MCF 10A (cell line): Measurements from ENCODE around the gene SAMHD1. TPM values are rescaled to one million over a fixed set of nuclear protein-coding genes. Genes with fewer than 3 reads are reported as not detected.
"Not testable (repeated sequence)": the region's sequence is repeated elsewhere in the genome, so short reads cannot be mapped to it uniquely, and the experiment has no call there.

Experiments used
- BruUV-seq: library from RNA; stranded (reverse); fragments of 400-500 nt; replicated peaks from 2 replicates; lab custom pipeline; 2021; lab: Mats Ljungman, UMichigan
- CTCF ChIA-PET: fragments of 300-600 bp; sonication (Branson Sonifier 250); formaldehyde crosslinking; extraction: SDS; loops from one replicate; lab custom pipeline; 2021; ENCODE audit warnings: antibody characterized with exemption, inconsistent platforms; lab: Yijun Ruan, JAX
- POLR2A ChIA-PET: fragments of 300-600, 350-650 bp; sonication (Branson Sonifier 250); formaldehyde crosslinking; extraction: SDS; loops from one replicate; lab custom pipeline; 2020; ENCODE audit warnings: antibody characterized with exemption, inconsistent platforms; lab: Yijun Ruan, JAX
- DNase-seq: peaks from one replicate; pipeline ENCODE4 v3.0.0-alpha.2; 2018; ENCODE audit not compliant: unreplicated experiment
- H3K27ac Mint-ChIP-seq: one replicate; pipeline ENCODE4 v1.8.0; 2022; ENCODE audit warnings: mild to moderate bottlenecking, low read depth, mixed read lengths; ENCODE audit not compliant: unreplicated experiment
- H3K27me3 Mint-ChIP-seq: one replicate; pipeline ENCODE4 v1.8.0; 2022; ENCODE audit warnings: mixed read lengths; ENCODE audit not compliant: insufficient read depth, unreplicated experiment
- H3K36me3 Mint-ChIP-seq: one replicate; pipeline ENCODE4 v1.8.0; 2022; ENCODE audit warnings: mild to moderate bottlenecking, moderate library complexity, mixed read lengths; ENCODE audit not compliant: insufficient read depth, unreplicated experiment
- H3K4me1 Mint-ChIP-seq: one replicate; pipeline ENCODE4 v1.8.0; 2022; ENCODE audit warnings: mixed read lengths; ENCODE audit not compliant: insufficient read depth, unreplicated experiment
- H3K4me3 Mint-ChIP-seq: one replicate; pipeline ENCODE4 v1.8.0; 2022; ENCODE audit warnings: mild to moderate bottlenecking, moderate library complexity, mixed read lengths; ENCODE audit not compliant: unreplicated experiment
- H3K9me3 Mint-ChIP-seq: one replicate; pipeline ENCODE4 v1.8.0; 2022; ENCODE audit warnings: mixed read lengths; ENCODE audit not compliant: unreplicated experiment
- intact Hi-C: fragments of 100-400 bp; cut with micrococcal nuclease; formaldehyde crosslinking; loops from 2 replicates; pipeline ENCODE4 v1.14.1; 2022
- total RNA-seq: library from RNA; stranded (reverse); gene quantifications from 2 replicates; pipeline ENCODE4 v1.2.3, GENCODE V29; 2022
- TF ChIP-seq, protein P1 (sequence below): fragments of 200-600 bp; IDR thresholded peaks from one replicate; pipeline ENCODE4 v1.8.0; 2022; ENCODE audit warnings: antibody characterized with exemption, mild to moderate bottlenecking; ENCODE audit not compliant: unreplicated experiment

Gene SAMHD1
- total RNA-seq, 1 experiment from 2014 or later: 2.6 TPM

DNA sequence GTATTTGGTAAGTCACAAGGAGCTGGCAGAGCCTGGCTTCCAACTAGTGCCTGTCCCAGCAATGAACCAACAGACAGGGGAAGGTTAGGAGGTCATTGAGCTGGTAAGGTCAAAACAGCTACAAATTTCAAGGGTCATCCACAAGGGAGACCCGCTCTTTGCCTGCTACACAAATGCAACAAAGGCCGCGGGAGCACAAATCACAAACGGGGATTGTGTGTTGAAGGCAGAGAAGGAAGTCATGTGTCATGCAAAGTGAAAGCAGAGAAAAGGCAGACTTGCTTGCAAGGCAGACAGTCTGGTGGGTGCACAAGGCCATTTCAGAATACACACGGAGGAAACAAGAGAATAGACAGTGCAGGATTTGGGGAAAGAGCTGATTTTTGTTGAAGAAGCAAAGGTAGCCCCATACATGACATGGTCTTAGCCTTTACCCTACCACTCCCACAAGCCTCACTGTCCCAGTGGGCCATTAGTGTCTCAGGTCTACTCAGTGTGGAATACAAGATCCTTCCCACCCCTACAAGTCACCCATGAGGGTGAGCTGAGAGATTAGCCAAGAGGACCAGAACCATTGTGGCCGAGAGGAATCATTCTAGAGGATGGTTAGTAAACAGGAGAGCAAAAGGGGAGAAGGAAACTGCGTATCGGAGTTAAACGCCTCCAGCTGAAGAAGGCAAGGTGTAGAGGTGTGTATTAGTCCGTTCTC lies 18.1 kb upstream of the SAMHD1 start:
- Mint-ChIP-seq H3K4me1 (no peaks in the 10 kb centered on the region), H3K27me3 (no peaks in the 10 kb centered on the region), H3K36me3 (no peaks in the 10 kb centered on the region), H3K4me3 (no peak overlapping the region), H3K9me3 (no peaks in the 10 kb centered on the region), H3K27ac (no peak overlapping the region)
- TF ChIP-seq, protein P1, sequence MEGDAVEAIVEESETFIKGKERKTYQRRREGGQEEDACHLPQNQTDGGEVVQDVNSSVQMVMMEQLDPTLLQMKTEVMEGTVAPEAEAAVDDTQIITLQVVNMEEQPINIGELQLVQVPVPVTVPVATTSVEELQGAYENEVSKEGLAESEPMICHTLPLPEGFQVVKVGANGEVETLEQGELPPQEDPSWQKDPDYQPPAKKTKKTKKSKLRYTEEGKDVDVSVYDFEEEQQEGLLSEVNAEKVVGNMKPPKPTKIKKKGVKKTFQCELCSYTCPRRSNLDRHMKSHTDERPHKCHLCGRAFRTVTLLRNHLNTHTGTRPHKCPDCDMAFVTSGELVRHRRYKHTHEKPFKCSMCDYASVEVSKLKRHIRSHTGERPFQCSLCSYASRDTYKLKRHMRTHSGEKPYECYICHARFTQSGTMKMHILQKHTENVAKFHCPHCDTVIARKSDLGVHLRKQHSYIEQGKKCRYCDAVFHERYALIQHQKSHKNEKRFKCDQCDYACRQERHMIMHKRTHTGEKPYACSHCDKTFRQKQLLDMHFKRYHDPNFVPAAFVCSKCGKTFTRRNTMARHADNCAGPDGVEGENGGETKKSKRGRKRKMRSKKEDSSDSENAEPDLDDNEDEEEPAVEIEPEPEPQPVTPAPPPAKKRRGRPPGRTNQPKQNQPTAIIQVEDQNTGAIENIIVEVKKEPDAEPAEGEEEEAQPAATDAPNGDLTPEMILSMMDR: no peak
- ChIA-PET CTCF (interaction anchor here (0.5 to 0.9 kb wide), 3 partner anchors 220 to 1468 kb away, joined by 3 read pairs; no protein-coding TSS in a partner anchor), POLR2A (no interaction called here)
- intact Hi-C loops: no loop called here
- no peak for DNase-seq
- BruUV-seq: no TSS peak

DNA sequence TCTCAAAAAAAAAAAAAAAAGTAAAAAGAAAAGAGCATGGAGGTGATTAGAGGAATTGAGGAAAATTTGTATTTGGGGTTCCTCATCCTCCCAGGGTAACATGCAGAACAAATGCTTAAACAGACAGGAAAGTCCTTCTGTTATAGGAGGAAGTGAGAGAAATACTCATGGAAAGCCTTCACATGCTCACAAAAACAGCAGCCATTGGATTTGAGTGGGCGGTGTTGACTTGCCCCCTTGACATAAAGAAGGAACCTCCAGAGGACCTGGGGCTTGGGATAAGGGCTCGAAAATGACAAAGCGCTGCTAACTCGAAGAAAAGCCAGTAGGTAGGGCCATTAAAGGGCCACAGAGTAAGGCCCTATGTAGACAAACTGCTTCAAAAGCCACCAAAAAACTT lies 17.5 kb upstream of the SAMHD1 start:
- CTCF ChIA-PET: interaction anchor here (0.6 to 0.9 kb wide), 2 partner anchors 221 to 880 kb away, joined by 3 read pairs; no protein-coding TSS in a partner anchor
- POLR2A ChIA-PET: interaction anchor here (0.7 kb wide), 1 partner anchor 15 kb away, joined by 3 read pairs; no protein-coding TSS in a partner anchor
- Mint-ChIP-seq H3K4me3 (no peak overlapping the region), H3K27ac (no peak overlapping the region), H3K36me3 (no peaks in the 10 kb centered on the region), H3K4me1 (no peaks in the 10 kb centered on the region), H3K27me3 (no peaks in the 10 kb centered on the region), H3K9me3 (no peaks in the 10 kb centered on the region)
- intact Hi-C loops: no loop called here
- TF ChIP-seq, protein P1: no peak
- no peak for DNase-seq
- BruUV-seq: no TSS peak

DNA sequence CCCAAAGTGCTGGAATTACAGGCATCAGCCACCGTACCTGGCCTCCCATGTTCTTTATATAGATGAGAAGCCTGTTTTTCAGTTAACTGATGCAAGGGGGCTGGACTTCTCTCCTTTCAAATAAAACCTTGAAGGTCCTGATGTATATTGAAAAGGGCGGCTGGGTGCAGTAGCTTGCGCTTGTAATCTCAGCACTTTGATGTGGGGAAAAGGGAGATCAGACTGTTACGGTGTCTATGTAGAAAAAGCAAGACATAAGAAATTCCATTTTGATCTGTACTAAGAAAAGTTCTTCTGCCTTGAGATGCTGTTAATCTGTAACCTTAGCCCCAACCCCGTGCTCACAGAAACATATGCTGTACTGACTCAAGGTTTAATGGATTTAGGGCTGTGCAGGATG lies 16.1 kb upstream of the SAMHD1 start:
- no TSS peak for BruUV-seq
- Mint-ChIP-seq H3K9me3 (no peaks in the 10 kb centered on the region), H3K4me3 (no peak overlapping the region), H3K36me3 (no peaks in the 10 kb centered on the region), H3K4me1 (no peaks in the 10 kb centered on the region), H3K27me3 (no peaks in the 10 kb centered on the region), H3K27ac (no peak overlapping the region)
- CTCF ChIA-PET: interaction anchor here (0.5 to 0.7 kb wide), 2 partner anchors 10 to 117 kb away, joined by 3 to 4 read pairs; no protein-coding TSS in a partner anchor
- no peak for DNase-seq
- intact Hi-C loops: no loop called here
- POLR2A ChIA-PET: no interaction called here
- TF ChIP-seq, protein P1: no peak

DNA sequence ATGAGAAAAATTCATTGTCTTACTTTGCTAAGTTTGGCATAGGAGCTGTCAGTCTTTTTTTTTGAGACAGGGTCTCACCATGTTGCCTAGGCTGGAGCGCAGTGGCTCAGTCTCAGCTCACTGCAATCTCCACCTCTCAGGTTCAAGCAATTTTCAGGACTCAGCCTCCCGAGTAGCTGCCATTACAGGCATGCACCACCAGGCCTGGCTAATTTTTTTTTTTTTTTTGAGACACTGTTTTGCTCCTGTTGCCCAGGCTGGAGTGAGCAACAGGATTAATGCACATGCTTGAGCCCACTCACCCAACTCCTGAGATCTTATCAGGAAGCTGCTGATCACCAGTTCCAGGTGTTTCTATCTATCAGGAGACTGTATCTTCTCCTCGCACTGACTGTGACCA lies 15.5 kb upstream of the SAMHD1 start:
- H3K4me1 Mint-ChIP-seq, H3K4me3 Mint-ChIP-seq, H3K27ac Mint-ChIP-seq, POLR2A ChIA-PET, H3K36me3 Mint-ChIP-seq, H3K27me3 Mint-ChIP-seq, BruUV-seq, DNase-seq, intact Hi-C loops, H3K9me3 Mint-ChIP-seq: not testable (repeated sequence)
- CTCF ChIA-PET: interaction anchor here (0.5 to 0.7 kb wide), 3 partner anchors 10 to 158 kb away, joined by 3 to 4 read pairs (median 3); no protein-coding TSS in a partner anchor

DNA sequence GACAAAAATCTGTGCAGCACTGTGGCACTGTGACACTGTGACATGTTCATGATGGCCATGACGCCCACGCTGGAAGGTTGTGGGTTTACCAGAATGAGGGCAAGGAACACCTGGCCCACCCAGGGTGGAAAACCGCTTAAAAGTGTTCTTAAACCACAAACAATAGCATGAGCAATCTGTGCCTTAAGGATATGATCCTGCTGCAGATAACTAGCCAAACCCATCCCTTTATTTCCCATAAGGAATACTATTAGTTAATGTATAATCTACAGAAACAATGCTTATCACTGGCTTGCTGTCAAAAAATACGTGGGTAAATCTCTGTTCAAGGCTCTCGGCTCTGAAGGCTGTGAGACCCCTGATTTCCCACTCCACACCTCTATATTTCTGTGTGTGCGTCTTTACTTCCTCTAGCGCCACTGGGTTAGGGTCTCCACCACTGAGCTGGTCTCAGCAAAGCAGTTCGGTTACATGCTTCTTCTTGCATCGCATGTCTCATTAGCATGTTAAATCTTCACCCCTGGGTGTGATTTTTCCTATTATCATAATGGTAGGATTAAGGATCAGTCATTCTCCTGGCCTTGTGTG lies 10.9 kb upstream of the SAMHD1 start:
- H3K4me3 Mint-ChIP-seq, intact Hi-C loops, BruUV-seq, POLR2A ChIA-PET, H3K9me3 Mint-ChIP-seq, DNase-seq, H3K4me1 Mint-ChIP-seq, H3K27ac Mint-ChIP-seq, H3K27me3 Mint-ChIP-seq, H3K36me3 Mint-ChIP-seq: not testable (repeated sequence)
- CTCF ChIA-PET: interaction anchor here (0.6 kb wide), 1 partner anchor 27 kb away, joined by 3 read pairs; no protein-coding TSS in a partner anchor
